LHCN-M2 (cell line): Measurements from ENCODE around the gene AKR1C2. TPM values are rescaled to one million over a fixed set of nuclear protein-coding genes. Genes with fewer than 3 reads are reported as not detected.
"Not testable (repeated sequence)": the region's sequence is repeated elsewhere in the genome, so short reads cannot be mapped to it uniquely, and the experiment has no call there.

Experiments used
- DNase-seq: peaks from one replicate; pipeline ENCODE4 v3.0.0-alpha.2; 2012; ENCODE audit warnings: low read depth
- total RNA-seq: library from RNA; depleted of rRNA; stranded (reverse); fragments of >200 nt; gene quantifications from 2 replicates; pipeline ENCODE4 v1.2.3, GENCODE V29; 2014

The AKR1C2 gene
- total RNA-seq, 1 experiment from 2014 or later, result 10.0 TPM

DNA sequence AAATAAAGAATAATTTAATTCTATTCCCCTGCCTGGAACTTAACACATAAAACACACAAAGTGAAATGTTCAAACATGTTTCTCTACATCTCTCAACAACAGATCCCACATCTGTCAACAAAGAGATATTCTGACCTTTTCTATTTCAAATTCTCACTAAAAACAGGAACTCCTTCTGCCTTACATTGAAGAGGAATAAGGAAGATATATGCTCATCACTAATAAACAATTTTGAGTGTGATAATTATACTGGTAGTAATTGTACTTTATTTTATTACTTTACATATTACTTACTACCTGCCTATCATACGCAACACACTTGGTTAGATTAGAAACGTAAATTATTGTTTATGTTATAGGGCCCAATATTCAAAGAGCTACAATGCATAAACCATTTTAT is 13.4 kb downstream of the AKR1C2 start:
- no peak for DNase-seq

DNA sequence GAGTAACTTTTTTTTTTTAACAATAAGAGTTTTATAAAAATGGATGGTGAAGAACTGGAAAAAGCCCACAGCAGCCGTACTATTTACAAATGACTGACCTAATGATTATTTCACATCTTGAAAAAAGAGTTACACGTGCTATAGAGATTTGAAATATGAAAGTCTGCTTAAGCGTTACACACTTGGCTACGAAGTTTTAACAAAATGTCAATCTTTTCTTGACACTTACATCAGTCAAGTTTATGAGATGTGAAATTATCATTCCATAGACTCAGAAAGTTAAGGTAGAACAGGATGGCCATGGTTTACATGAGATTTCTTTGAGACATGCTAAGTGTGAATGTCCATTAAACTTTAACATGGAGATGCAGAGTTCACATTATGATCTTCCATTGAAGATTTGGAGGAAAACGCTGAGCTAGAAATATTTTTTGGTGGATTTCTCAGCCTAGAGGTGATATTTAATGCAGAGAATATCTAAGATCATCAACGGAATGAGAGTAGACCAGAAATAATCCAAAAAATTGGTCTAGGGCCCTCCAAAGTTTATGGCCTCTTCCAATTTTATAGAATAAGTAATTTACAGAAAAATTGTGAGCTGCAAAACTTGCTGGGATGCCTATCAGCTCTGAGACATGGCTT is 15.5 kb downstream of the AKR1C2 start:
- DNase-seq, result not testable (repeated sequence)

DNA sequence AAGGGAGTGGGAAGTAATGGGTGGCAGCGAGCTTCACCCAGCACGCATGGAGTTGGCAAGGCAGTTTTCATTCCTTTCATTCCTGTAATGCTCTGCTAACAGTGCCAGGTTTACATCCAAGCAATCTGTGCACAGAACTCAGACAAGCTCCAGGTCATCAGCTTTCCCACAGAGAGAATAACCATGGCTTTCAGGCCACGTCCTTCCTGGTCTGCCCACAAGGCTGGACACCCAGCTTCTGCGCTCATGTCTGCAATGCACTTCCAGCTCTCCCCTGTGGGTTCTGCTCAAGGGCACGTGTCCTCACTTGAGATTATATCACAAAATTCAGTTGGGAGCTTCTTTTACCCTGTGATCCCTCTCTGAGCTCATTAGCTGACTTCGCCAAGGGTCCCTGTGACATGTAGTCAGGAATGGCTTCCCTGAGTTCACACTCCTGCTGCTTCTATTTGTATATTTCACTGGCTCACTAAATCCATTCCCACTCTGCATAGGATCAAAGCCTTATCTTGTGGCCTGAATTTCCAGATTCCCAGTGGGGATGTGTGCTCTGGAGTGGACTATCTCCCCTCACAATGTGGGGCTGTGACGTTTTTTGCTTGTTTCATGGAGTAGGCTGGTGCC is 18.6 kb downstream of the AKR1C2 start:
- peak; percentile 30 for DNase-seq

DNA sequence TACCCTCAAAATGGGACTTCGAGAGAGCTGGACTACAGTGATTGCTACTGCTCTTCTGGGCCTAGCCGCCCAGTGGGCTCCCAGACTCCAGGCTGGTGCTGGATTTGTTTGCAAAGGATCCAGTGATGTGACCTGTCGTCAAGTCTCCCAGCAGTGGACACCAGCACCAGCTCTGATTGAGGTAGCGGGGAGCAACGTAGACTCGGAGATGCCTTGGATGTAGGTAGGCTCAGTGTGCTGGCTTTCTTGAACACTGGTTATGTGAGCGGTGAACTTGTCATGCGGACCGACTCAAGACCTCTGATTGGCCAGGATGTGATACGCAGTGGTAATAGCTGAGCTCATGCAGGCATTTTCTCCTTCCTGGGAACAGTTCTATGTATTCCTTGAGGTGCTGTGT is 19.4 kb downstream of the AKR1C2 start:
- DNase-seq, result no peak

DNA sequence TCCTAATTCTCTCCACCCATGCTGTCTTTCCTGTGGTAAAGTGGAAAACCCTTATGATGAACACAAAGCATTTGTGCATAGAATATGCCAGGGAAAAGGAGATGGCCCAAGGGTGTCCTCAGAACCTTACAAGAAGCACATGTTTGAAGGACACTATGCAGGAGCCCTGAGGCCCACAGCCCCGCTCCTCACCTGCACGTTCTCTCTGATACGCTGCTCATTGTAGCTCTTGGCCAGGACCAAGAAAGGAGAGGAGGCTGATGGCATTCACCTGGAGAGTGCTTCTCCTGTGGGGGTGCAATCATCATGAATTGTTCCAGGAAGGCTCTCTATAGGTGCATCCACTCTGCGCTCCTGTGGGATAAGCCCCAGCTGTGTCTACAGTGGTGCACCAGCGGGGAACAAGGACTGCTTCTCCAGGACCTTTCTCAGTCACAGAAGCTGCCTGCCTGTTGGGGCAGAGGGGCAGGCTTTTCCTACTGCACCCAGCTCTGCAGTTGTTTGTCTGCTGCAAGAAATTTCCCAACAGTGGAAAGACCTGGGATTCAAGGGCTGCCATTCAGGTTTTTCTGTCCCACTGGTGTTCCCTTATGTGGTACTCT is 19.9 kb downstream of the AKR1C2 start:
- no peak for DNase-seq

DNA sequence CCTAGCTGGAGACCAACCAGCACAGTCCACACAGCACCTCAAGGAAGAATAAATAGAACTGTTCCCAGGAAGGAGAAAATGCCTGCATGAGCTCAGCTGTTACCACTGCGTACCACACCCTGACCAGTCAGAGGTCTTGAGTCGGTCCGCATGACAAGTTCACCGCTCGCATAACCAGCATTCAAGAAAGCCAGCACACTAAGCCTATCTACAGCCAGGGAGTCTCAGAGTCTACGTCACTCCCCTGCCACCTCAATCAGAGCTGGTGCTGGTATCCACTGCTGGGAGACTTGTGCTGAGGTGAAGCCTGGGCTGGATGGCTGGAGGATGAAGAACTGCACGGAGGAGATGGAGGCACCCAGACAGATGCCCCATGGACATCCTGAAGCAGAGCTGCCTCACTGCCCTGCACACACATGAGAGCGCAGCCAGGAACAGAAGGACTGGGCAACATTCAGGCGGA is 20.9 kb downstream of the AKR1C2 start:
- DNase-seq, result peak; percentile 63

DNA sequence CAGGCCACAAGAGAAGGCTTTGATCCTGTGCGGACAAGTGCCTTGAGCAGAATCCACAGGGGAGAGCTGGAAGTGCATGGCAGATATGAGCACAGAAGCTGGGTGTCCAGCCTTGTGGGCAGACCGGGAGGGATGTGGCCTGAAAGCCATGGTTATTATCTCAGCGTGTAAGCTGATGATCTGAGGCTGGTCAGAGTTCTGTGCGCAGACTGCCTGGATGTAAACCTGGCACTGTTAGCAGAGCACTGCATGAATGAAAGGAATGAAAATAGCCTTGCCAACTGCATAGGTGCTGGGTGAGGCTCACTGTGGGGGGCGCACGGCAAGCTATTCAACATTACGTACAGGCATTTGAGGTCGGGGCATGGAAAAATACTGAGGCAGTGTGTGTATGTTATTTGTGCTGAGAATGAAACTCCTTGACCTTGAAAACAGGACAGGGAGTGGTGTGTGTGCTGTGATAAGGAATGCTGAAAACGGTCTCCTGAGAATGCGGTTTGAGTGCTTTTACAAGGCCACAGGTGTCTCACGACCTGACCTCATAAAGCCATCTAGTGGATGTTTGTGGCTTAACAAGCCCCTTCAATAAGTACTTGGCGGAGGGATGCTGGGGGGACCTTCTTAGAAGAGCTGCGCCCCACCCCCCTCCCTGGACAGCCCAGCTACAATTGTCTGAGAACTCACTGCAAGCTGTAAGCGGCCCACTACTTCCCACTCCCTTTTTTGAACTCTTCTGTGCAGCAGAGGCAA is 21.8 kb downstream of the AKR1C2 start:
- peak; percentile 41 for DNase-seq

DNA sequence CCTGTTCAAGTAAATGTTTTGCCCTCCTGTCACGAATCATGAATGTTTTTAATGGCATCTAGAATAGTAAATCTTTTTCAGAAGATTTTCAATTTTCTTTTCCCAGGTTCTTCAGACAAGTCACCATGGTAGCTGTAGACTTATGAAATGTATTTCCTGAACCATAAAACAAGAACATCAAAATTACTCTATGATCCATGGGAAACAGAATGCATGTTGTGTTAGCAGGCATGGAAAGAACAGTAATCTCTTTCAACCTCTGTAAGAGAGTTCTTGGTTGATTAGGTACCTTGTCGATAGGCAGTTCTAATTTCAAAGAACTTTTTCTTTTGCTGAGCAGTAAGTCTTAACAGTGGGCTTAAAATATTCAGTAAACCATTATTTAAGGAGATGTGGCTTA is 22.9 kb downstream of the AKR1C2 start:
- DNase-seq, result no peak

DNA sequence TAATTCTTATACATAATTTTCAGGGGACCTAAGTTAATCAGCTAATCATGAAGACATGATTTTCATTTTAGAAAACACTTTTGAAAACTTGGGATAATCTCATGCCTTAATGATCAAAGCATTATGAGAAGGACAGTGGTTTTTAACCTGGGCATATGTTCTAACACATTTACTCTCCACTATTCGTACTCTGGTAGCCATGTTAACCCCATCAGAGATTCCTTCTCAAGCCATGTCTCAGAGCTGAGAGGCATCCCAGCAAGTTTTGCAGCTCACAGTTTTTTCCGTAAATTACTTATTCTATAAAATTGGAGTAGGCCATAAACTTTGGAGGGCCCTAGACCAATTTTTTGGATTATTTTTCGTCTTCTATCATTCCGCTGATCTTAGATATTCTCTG is 24.8 kb downstream of the AKR1C2 start:
- no peak for DNase-seq

DNA sequence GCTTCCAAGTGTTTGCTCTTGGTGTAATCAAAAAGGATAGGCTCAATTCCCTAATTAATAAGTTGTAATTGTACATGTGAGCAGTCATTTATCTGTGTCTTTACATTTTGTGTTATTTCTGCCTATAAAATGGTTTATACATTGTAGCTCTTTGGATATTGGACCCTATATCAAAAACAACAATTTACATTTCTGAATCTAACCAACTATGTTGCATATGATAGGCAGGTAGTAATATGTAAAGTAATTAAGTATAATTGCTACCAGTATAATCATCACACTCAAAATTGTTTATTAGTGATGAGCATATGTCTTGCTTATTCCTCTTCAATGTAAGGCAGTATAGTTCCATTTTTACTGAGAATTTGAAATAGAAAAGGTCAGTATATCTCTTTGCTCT is 26.6 kb downstream of the AKR1C2 start:
- no peak for DNase-seq

DNA sequence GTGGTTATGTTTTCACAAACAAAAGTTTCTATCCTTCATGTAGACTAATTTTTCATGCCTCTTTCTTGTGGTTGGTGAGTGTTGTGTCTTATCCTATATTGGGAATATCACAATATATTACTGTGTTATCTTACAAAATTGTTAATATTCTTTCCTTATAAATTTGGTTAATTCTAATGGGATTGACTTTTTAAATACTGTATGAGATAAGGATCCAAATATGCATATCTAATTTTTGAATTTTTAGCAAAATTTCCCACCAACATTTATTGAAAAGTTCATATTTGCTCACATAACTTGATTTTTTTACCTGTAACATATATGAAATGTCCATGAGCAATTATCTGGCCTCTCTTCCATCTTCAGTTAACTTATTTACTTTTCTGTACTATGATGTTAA is 29.3 kb downstream of the AKR1C2 start:
- DNase-seq, result not testable (repeated sequence)

DNA sequence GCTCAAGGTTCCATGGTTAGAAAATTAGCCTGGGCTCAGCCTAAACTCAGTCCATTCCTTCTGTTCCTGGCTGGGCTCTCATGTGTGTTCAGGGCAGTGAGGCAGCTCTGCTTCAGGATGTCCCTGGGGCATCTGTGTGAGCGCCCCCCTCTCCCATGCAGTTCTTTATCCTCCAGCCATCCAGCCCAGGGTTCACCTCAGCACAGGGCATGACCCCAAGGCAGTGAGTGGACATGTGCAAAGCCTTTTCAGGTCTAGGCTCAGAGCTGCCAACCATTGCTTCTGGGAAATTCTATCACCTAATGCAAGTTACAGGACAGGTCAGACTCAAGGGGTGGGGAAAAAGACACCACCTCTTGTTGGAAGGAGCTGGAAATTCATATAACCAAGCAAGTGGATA is 30.4 kb downstream of the AKR1C2 start:
- DNase-seq, result not testable (repeated sequence)

DNA sequence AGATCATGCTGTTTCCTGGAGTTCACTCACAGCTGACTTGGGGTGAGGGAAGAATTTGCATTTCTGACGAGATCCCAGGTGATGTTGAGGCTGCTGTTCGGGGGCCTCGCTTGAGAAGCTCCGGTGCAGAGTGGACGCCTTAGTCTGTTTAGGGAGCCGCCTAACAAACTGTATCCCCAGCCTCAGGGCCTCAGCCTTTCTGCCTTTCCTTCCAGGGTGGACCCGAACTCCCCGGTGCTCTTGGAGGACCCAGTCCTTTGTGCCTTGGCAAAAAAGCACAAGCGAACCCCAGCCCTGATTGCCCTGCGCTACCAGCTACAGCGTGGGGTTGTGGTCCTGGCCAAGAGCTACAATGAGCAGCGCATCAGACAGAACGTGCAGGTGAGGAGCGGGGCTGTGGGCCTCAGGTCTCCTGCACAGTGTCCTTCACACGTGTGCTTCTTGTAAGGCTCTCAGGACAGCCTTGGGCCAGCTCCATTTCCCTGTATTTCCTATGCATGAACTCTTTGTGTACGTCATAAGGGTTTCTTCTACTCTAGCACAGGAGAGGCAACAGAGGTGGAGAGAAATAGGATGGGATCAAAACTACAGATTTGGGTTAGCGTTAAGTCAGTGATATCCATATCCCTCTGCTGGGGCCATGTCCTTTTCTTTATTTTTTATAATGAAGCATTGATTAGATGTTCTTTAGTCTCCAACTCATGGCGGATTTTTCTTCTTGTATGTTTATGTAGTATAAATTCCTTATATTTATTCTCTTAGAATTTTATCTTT is 31.1 kb downstream of the AKR1C2 start:
- not testable (repeated sequence) for DNase-seq

DNA sequence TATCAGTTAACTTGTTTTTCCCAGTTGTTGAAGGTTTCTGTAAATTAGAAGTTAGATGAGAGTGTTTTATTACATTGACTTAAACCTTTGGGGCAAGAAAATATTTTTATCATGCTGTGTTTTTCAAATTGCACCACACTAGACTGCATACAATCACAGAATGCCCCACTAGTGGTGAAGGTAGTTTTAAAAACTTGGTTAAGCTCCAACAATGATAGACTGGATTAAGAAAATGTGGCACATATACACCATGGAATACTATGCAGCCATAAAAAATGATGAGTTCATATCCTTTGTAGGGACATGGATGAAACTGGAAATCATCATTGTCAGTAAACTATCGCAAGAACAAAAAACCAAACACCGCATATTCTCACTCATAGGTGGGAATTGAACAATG is 33.3 kb downstream of the AKR1C2 start:
- DNase-seq, result not testable (repeated sequence)

DNA sequence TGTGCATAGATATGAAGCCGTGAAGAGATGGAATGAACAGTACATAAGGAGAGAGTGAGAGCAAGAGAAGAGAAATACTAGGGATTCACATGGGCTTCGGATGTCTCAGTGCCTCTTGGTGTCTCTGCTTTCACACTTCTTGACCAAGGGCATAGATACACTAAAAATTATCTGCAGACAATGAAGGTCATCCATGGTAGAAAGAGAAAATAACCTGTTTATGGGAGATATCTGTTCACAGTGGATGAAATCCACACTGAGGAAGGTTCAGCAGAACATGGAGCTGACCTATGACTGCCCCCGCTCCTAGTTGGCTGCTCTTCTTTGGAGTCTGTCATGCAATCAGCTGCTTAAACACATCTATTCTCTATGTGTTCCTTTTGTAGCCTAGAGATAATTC is 34.4 kb downstream of the AKR1C2 start:
- DNase-seq, result not testable (repeated sequence)

DNA sequence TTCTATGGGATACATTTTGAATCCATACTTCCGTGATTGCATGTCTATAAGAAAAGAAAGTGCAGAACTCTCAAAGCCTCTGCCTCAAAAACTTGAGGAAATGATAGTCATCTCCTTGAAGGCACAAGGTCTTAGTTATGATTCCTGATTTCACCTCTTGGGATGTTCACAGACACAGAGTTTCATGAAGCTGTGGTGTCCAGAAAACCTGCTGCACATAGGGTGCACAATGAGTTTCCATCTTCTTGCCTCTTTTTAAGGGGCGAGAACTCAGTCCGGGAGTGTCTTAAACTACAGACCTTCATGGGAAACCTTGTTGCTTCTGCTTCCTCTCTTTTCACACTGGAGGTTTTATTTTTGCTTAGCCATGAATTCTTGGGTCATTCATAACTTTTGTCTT is 36.5 kb downstream of the AKR1C2 start:
- not testable (repeated sequence) for DNase-seq

DNA sequence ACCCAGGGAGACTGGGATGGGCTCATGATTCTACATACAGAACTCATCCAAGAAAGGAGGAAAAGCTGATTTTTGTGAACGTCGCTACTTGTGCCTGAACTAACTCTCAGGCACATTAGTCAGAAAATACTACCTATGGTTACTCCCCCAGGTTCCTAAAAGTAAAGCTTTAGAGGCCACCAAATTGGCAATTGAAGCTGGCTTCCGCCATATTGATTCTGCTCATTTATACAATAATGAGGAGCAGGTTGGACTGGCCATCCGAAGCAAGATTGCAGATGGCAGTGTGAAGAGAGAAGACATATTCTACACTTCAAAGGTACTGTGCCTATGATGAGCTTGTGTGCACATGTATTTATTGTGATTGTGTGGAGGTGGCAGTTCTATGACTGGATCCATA is 37.9 kb downstream of the AKR1C2 start:
- not testable (repeated sequence) for DNase-seq

DNA sequence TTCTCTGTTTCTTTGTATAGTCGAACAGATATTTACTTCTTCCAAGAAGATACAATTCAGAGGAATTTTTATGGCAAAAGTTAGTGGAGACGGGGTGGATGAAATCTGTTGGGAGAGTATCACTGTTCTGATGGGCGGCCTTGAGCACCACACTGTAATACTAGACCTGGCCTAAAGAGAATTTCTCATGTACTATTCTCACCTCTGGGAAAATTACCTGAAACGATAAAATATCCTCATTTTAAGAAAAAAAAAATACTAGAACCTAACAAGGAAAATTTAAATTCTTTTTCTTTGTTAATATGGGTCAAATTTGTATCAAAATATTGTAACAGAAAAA is 39.9 kb downstream of the AKR1C2 start:
- DNase-seq, result not testable (repeated sequence)

DNA sequence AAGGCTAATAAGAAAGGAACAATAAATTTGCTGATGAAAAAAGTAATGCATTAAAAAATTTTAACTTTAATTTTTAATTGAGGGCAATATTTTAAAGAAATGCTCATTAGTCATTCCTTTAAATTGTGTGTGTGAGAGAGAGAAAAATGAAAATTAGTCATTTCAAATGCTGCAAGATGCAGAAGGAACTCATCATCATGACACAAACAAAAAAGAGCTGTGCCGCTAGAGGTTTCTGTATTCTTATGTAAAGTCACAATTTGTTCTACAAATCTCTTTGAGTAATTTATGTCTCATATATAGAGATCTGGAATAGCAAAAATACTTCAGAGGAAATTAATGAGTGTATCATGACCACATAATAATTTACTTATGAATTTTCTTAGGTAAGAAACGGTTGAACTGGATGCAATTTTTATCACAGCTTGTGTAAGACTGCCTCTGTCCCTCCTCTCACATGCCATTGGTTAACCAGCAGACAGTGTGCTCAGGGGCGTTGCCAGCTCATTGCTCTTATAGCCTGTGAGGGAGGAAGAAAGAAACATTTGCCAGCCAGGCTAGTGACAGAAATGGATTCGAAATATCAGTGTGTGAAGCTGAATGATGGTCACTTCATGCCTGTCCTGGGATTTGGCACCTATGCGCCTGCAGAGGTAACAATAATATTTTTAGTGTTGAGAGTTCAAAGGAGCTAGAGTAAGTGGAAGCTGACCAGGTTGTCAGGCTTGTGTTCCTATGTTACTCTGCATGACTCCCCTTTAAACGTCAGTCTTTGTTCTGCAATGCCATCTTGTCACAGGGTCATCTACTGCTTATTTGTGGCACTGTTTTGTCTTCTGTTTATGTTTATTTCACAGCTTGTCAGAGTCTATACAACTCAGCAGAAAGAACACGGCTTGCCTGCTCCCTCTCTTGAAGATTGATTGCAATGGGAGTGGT is 40.5 kb downstream of the AKR1C2 start, which contains the start of gene AKR1C1:
TSS of gene AKR1C1 (plus strand) at position 540 of the 939 bp plus-strand sequence. CDS start at position 570, 30 bp downstream.
- peak; percentile 34 for DNase-seq

DNA sequence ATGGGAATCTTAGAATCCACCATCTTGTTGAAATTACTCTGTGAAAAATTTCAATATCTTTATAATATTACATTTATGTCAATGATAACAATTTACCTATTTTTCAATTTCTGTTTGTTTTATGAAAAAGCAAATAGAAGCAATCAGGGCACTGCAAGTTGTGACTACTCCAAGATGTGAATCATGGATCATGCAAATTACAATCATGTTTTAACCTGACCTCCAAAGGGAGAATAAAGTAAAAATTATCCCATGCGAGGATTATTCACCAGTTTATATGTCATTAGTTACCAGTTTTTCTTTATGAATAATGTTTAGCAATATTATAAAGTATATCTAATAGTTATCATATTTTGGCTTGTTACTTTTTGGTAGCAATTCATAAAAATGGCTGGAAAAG is 41.3 kb downstream of the AKR1C2 start:
- DNase-seq, result not testable (repeated sequence)
